Measurements from ENCODE around the gene KMO. TPM values are rescaled to one million over a fixed set of nuclear protein-coding genes. Genes with fewer than 3 reads are reported as not detected.

KMO gene
- total RNA-seq (2014; rRNA removed; shearing (Covaris generic); ENCODE audit: low replicate concordance), result 2.6 and 18.2 TPM in 2 replicates

- peak; percentile 35 for DNase-seq (ENCODE audit: low read depth)
- in situ Hi-C loops (cut with HindIII; ENCODE audit: low pct_unique_long_range_greater_than_20kb, low sequenced_read_pairs), result no loop called here
These were observed at the start of gene KMO for GRCh38 chr1:241532162-241532531. KMO (plus strand) TSS chr1:241532378; CDS start chr1:241532445, 67 bp downstream.

GRCh38 chr1:241482761-241483250 lies 49.4 kb upstream of the KMO start:
- in situ Hi-C loops (cut with HindIII; ENCODE audit: low pct_unique_long_range_greater_than_20kb, low sequenced_read_pairs), result no loop called here
- DNase-seq (ENCODE audit: low read depth), result peak; percentile 77

GRCh38 chr1:241485145-241485544 lies 47.0 kb upstream of the KMO start:
- in situ Hi-C loops (cut with HindIII; ENCODE audit: low pct_unique_long_range_greater_than_20kb, low sequenced_read_pairs), result no loop called here
- no peak for DNase-seq (ENCODE audit: low read depth)

GRCh38 chr1:241485554-241485992 lies 46.6 kb upstream of the KMO start:
- peak; percentile 38 for DNase-seq (ENCODE audit: low read depth)
- in situ Hi-C loops (cut with HindIII; ENCODE audit: low pct_unique_long_range_greater_than_20kb, low sequenced_read_pairs), result no loop called here

GRCh38 chr1:241488739-241489138 lies 43.4 kb upstream of the KMO start:
- no peak for DNase-seq (ENCODE audit: low read depth)
- in situ Hi-C loops (cut with HindIII; ENCODE audit: low pct_unique_long_range_greater_than_20kb, low sequenced_read_pairs), result no loop called here

- DNase-seq (ENCODE audit: low read depth), result no peak
- in situ Hi-C loops (cut with HindIII; ENCODE audit: low pct_unique_long_range_greater_than_20kb, low sequenced_read_pairs), result no loop called here
These were observed 36.4 kb upstream of the KMO start for GRCh38 chr1:241495741-241496140.

- DNase-seq (ENCODE audit: low read depth), result peak; percentile 30
- in situ Hi-C loops (cut with HindIII; ENCODE audit: low pct_unique_long_range_greater_than_20kb, low sequenced_read_pairs), result no loop called here
These were observed 32.3 kb upstream of the KMO start for GRCh38 chr1:241499910-241500309.

- no peak for DNase-seq (ENCODE audit: low read depth)
- in situ Hi-C loops (cut with HindIII; ENCODE audit: low pct_unique_long_range_greater_than_20kb, low sequenced_read_pairs), result no loop called here
These were observed 28.7 kb upstream of the KMO start for GRCh38 chr1:241503444-241503843.

- in situ Hi-C loops (cut with HindIII; ENCODE audit: low pct_unique_long_range_greater_than_20kb, low sequenced_read_pairs), result no loop called here
- DNase-seq (ENCODE audit: low read depth), result no peak
These were observed 24.9 kb upstream of the KMO start for GRCh38 chr1:241507189-241507863.

- DNase-seq (ENCODE audit: low read depth), result no peak
- in situ Hi-C loops (cut with HindIII; ENCODE audit: low pct_unique_long_range_greater_than_20kb, low sequenced_read_pairs), result no loop called here
These were observed 18.8 kb upstream of the KMO start for GRCh38 chr1:241513378-241513777.

- no peak for DNase-seq (ENCODE audit: low read depth)
- in situ Hi-C loops (cut with HindIII; ENCODE audit: low pct_unique_long_range_greater_than_20kb, low sequenced_read_pairs), result no loop called here
These were observed 13.5 kb upstream of the KMO start for GRCh38 chr1:241518476-241519307.

- in situ Hi-C loops (cut with HindIII; ENCODE audit: low pct_unique_long_range_greater_than_20kb, low sequenced_read_pairs), result no loop called here
- peak; percentile 97 for DNase-seq (ENCODE audit: low read depth)
These were observed 12.7 kb upstream of the KMO start, which contains the start of gene FH for GRCh38 chr1:241519308-241520079. FH (minus strand) TSS chr1:241519755; CDS start chr1:241519722, 33 bp downstream.

GRCh38 chr1:241520080-241520465 lies 12.1 kb upstream of the KMO start:
- in situ Hi-C loops (cut with HindIII; ENCODE audit: low pct_unique_long_range_greater_than_20kb, low sequenced_read_pairs), result no loop called here
- no peak for DNase-seq (ENCODE audit: low read depth)

GRCh38 chr1:241521718-241522117 lies 10.5 kb upstream of the KMO start:
- in situ Hi-C loops (cut with HindIII; ENCODE audit: low pct_unique_long_range_greater_than_20kb, low sequenced_read_pairs), result no loop called here
- DNase-seq (ENCODE audit: low read depth), result no peak

GRCh38 chr1:241525026-241525425 lies 7.2 kb upstream of the KMO start:
- in situ Hi-C loops (cut with HindIII; ENCODE audit: low pct_unique_long_range_greater_than_20kb, low sequenced_read_pairs), result no loop called here
- no peak for DNase-seq (ENCODE audit: low read depth)

GRCh38 chr1:241527146-241527545 lies 5.0 kb upstream of the KMO start:
- no peak for DNase-seq (ENCODE audit: low read depth)
- in situ Hi-C loops (cut with HindIII; ENCODE audit: low pct_unique_long_range_greater_than_20kb, low sequenced_read_pairs), result no loop called here

- in situ Hi-C loops (cut with HindIII; ENCODE audit: low pct_unique_long_range_greater_than_20kb, low sequenced_read_pairs), result no loop called here
- peak; percentile 76 for DNase-seq (ENCODE audit: low read depth)
These were observed 700 bp upstream of the KMO start for GRCh38 chr1:241531195-241532161.

GRCh38 chr1:241532864-241533263 lies 686 bp downstream of the KMO start:
- in situ Hi-C loops (cut with HindIII; ENCODE audit: low pct_unique_long_range_greater_than_20kb, low sequenced_read_pairs), result no loop called here
- no peak for DNase-seq (ENCODE audit: low read depth)

Measured in Caki2 (cell line).